HL-60 (cell line): Measurements from ENCODE around the gene DEXI.

Experiments
- DNase-seq, 2 experiments: peaks; one replicate each; pipeline ENCODE4 v3.0.0-alpha.2; 2010 to 2020; ENCODE audit warnings: low read depth in 1 of 2, low spot score in 1 of 2
- H3K27ac ChIP-seq: fragments of 250-450 bp; sonication (Bioruptor Pico); replicated peaks from 2 replicates; pipeline ENCODE4 v1.5.1; 2020; ENCODE audit warnings: mild to moderate bottlenecking, moderate library complexity
- H3K27me3 ChIP-seq: fragments of 250-450 bp; sonication (Bioruptor Pico); 2 replicates; pipeline ENCODE4 v1.5.1; 2021; ENCODE audit warnings: mild to moderate bottlenecking, moderate library complexity; ENCODE audit not compliant: insufficient read depth, poor library complexity, severe bottlenecking
- H3K4me3 ChIP-seq: replicated peaks from 2 replicates; pipeline ENCODE4 v1.5.1; 2011; ENCODE audit warnings: mild to moderate bottlenecking, control low read depth, low read length; ENCODE audit not compliant: insufficient read depth
- GABPA ChIP-seq: IDR thresholded peaks from 2 replicates; pipeline ENCODE4 v1.6.1; 2012; ENCODE audit warnings: low read depth
- POLR2AphosphoS5 ChIP-seq: IDR thresholded peaks from 2 replicates; pipeline ENCODE4 v1.6.1; 2012; ENCODE audit warnings: low read depth
- REST ChIP-seq: IDR thresholded peaks from 2 replicates; pipeline ENCODE4 v1.6.1; 2012; ENCODE audit warnings: low read depth; ENCODE audit not compliant: insufficient replicate concordance
- SPI1 ChIP-seq: IDR thresholded peaks from 2 replicates; pipeline ENCODE4 v1.6.1; 2012; ENCODE audit warnings: low read depth, mild to moderate bottlenecking, borderline replicate concordance
- TF ChIP-seq, protein P1 (sequence below): IDR thresholded peaks from one replicate; pipeline ENCODE4 v1.5.1; 2011; ENCODE audit warnings: low read length, control low read depth, inconsistent platforms; ENCODE audit not compliant: insufficient read depth

Gene DEXI

GRCh38 chr16:10885246-10885645, 57.0 kb downstream of the DEXI start:
- peaks cover 2% of the 10 kb centered on the region for H3K27me3 ChIP-seq
- DNase-seq: peak in 1 of 2 experiments; percentile 56
- TF ChIP-seq SPI1 (no peak), REST (no peak), POLR2AphosphoS5 (no peak), GABPA (no peak)
- TF ChIP-seq, protein P1, sequence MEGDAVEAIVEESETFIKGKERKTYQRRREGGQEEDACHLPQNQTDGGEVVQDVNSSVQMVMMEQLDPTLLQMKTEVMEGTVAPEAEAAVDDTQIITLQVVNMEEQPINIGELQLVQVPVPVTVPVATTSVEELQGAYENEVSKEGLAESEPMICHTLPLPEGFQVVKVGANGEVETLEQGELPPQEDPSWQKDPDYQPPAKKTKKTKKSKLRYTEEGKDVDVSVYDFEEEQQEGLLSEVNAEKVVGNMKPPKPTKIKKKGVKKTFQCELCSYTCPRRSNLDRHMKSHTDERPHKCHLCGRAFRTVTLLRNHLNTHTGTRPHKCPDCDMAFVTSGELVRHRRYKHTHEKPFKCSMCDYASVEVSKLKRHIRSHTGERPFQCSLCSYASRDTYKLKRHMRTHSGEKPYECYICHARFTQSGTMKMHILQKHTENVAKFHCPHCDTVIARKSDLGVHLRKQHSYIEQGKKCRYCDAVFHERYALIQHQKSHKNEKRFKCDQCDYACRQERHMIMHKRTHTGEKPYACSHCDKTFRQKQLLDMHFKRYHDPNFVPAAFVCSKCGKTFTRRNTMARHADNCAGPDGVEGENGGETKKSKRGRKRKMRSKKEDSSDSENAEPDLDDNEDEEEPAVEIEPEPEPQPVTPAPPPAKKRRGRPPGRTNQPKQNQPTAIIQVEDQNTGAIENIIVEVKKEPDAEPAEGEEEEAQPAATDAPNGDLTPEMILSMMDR: no peak

DNA sequence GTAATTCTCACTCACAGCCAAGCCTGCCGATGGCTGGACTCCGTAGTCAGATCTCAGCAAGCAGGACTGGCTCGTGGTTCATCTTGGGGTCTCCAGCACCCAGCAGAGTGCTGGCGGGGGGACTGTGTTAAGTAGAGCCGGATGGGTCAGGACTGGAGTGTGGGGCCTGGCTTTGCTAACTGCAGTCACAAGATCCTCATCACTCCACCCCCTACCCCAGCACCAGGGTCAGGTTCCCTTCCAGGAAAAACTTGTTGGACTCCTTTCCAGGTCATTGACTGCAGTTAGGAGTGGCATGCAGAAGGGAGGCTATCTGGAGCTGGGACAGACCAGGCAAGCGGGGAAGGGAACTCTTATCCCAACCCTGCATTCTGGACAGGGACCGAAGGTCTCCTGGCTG, 59.3 kb downstream of the DEXI start:
- H3K27me3 ChIP-seq: peaks cover 24% of the 10 kb centered on the region
- no peak overlapping the region for H3K4me3 ChIP-seq
- no peak for DNase-seq
- TF ChIP-seq SPI1: no peak
- no peak for TF ChIP-seq GABPA
- TF ChIP-seq, protein P1: no peak
- no peak for TF ChIP-seq POLR2AphosphoS5
- no peak for TF ChIP-seq REST
- H3K27ac ChIP-seq: no peak overlapping the region

More at GRCh38 chr16:10885246-10885645, 57.0 kb downstream of the DEXI start:
- Histone ChIP-seq H3K27ac (no peak overlapping the region), H3K4me3 (no peak overlapping the region)

DNA sequence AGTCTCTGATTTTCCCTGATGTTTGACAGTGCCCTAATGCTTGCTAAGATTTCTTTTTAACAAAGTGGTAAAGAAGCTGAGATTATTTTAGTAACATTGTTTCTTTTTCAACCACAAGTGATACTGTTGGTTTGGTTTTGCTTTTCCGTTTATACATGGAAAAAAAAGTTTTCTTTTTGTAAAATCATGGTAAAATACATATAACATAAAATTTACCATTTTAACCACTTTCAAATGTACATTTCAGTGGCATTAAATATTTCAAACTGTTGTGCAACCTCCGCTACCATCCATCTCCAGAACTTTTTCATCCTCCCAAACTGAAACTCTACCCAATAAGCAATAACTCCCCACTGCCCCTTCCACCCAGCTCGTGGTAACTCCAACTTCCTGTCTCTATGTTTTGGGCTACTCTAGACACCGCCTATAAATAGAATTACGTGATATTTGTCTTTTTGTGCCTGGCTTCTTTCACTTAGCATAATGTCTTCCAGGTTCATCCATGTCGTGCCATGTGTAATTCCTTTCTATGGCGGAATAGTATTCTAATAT, 60.7 kb downstream of the DEXI start:
- Histone ChIP-seq H3K27me3 (peaks cover 28% of the 10 kb centered on the region), H3K27ac (no peak overlapping the region), H3K4me3 (no peak overlapping the region)
- DNase-seq: no peak
- TF ChIP-seq POLR2AphosphoS5: no peak
- no peak for TF ChIP-seq GABPA
- TF ChIP-seq, protein P1: no peak
- no peak for TF ChIP-seq REST
- no peak for TF ChIP-seq SPI1
